ENCODE measurements around the gene TNFSF15.

TNFSF15 gene

GRCh38 chr9:114789006-114789405 lies 16.8 kb downstream of the TNFSF15 start:
- no peak for DNase-seq (ENCODE audit: low read depth)

- DNase-seq (ENCODE audit: low read depth), result no peak
Measured at GRCh38 chr9:114787781-114788498, 17.9 kb downstream of the TNFSF15 start.

GRCh38 chr9:114787214-114787613 lies 18.6 kb downstream of the TNFSF15 start:
- DNase-seq (ENCODE audit: low read depth), result no peak

- DNase-seq (ENCODE audit: low read depth), result peak; percentile 66
Measured at GRCh38 chr9:114785866-114786650, 19.8 kb downstream of the TNFSF15 start.

GRCh38 chr9:114784721-114785279 lies 21.0 kb downstream of the TNFSF15 start:
- no peak for DNase-seq (ENCODE audit: low read depth)

- DNase-seq (ENCODE audit: low read depth), result no peak
Measured at GRCh38 chr9:114782586-114782985, 23.3 kb downstream of the TNFSF15 start.

- DNase-seq (ENCODE audit: low read depth), result peak; percentile 48
Measured at GRCh38 chr9:114779352-114779845, 26.4 kb downstream of the TNFSF15 start.

GRCh38 chr9:114777821-114778609 lies 27.8 kb downstream of the TNFSF15 start:
- DNase-seq (ENCODE audit: low read depth), result no peak

GRCh38 chr9:114776683-114777399 lies 29.0 kb downstream of the TNFSF15 start:
- DNase-seq (ENCODE audit: low read depth), result no peak

- DNase-seq (ENCODE audit: low read depth), result no peak
Measured at GRCh38 chr9:114775981-114776380, 29.9 kb downstream of the TNFSF15 start.

GRCh38 chr9:114775121-114775520 lies 30.7 kb downstream of the TNFSF15 start:
- DNase-seq (ENCODE audit: low read depth), result no peak

- no peak for DNase-seq (ENCODE audit: low read depth)
Measured at GRCh38 chr9:114774524-114774923, 31.3 kb downstream of the TNFSF15 start.

- peak; percentile 37 for DNase-seq (ENCODE audit: low read depth)
Measured at GRCh38 chr9:114771889-114772288, 34.0 kb downstream of the TNFSF15 start.

- no peak for DNase-seq (ENCODE audit: low read depth)
Measured at GRCh38 chr9:114770991-114771390, 34.8 kb downstream of the TNFSF15 start.

- peak; percentile 57 for DNase-seq (ENCODE audit: low read depth)
Measured at GRCh38 chr9:114769624-114770023, 36.2 kb downstream of the TNFSF15 start.

GRCh38 chr9:114763220-114763619 lies 42.6 kb downstream of the TNFSF15 start:
- DNase-seq (ENCODE audit: low read depth), result no peak

- no peak for DNase-seq (ENCODE audit: low read depth)
Measured at GRCh38 chr9:114761523-114761922, 44.3 kb downstream of the TNFSF15 start.

- no peak for DNase-seq (ENCODE audit: low read depth)
Measured at GRCh38 chr9:114759512-114760341, 46.1 kb downstream of the TNFSF15 start.

- no peak for DNase-seq (ENCODE audit: low read depth)
Measured at GRCh38 chr9:114757984-114758383, 47.9 kb downstream of the TNFSF15 start.

- no peak for DNase-seq (ENCODE audit: low read depth)
Measured at GRCh38 chr9:114757395-114757794, 48.4 kb downstream of the TNFSF15 start.

GRCh38 chr9:114756920-114757319 lies 48.9 kb downstream of the TNFSF15 start:
- DNase-seq (ENCODE audit: low read depth), result no peak

All from fibroblast of gingiva (primary cell).